ENCODE data around the gene EXPH5.
"Not testable (repeated sequence)": the region's sequence is repeated elsewhere in the genome, so short reads cannot be mapped to it uniquely, and the experiment has no call there.

Gene EXPH5, protein sequence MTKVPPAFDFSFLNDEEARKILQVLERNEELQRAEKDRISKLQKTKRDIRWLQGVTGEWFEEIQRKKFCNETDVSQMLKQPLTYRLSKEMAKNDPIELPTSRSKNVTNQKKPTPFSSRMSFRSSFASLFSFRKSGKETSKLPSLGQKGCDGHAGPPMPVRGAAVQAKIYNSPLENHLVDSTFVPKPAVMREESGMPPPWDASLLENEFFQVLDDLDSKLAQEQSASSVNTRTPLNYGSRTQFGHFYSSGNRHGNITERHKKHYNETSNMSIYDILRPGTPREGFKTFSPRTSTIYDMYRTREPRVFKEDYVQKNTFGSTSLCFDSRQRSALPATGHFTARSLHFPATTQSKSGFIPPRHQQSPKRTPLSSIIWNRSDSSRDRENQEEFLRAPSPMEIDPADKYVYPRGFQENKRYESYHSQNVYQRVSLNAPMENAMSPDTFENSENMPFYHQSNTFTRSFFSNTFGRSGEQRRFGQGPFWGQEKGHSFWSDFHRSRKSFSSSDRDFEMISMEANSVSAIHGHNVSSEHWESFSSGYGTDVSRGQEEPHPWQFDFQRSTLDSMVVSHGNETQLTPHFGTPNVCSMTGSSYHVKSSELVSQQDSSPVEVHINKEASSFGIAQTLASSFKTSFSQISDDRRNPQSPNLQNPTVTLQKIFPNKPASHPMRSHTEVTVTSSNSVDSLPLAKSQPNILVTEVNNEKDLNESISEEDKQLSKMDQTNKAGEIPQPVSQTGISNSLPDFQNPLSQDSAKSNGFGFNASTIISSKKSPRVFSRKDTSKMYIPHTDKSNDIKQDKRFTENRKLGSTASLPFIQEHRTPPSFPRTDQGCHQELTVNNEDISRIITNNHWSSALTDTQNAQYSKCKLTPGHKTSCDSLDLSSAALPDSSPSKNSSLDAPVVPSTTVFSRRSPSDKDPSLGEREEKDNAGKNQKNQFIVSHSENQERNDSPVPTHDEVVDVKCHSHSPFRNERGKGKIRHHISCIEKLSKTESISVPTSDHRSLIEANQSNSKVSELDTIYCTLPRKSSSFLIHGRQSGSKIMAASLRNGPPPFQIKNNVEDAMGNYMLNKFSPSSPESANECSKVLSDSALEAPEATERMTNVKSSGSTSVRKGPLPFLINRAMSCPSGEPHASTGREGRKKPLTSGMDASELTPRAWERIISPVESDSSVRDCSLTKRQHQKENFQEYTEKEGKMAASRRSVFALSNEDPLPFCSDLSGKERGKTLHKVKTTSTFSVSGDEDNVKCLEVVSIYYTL (N-terminal part only)

DNA sequence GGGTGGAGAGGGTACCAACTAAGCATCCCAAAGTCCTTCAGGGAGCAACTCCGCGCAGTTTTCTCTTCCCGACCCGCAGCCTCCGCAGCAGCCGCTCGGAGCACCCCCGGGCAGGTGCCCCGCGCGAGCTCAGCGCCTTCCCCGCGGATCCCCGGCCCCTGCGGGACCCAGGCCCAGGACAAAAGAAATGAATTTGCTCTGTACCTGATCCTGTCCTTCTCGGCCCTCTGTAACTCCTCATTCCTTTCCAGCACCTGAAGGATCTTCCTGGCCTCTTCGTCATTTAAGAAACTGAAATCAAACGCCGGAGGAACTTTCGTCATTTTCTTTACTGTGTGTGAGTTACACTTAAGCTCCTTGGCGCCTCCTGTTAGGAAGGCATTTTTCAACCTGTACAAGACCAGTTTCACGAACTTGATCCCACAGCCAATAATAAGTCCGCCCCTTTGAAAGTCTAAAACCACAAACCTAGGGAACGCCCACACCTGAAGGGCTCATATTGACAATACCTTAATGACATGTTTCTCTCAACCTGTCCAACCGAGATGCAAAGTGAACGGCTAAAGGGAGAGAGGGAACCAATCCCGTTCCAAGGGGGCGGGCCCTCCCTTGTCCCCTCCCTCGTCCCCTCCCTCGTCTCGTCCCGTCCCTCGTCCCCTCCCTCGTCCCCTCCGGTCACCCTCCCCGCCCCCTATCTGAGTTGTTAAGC lies at the start of gene EXPH5:
TSS of gene EXPH5 (minus strand) at position 555 of the 709 bp plus-strand sequence. CDS start at position 323, 232 bp downstream.
- DNase-seq (ENCODE audit: low read depth, low spot score) = peak; percentile 50

DNA sequence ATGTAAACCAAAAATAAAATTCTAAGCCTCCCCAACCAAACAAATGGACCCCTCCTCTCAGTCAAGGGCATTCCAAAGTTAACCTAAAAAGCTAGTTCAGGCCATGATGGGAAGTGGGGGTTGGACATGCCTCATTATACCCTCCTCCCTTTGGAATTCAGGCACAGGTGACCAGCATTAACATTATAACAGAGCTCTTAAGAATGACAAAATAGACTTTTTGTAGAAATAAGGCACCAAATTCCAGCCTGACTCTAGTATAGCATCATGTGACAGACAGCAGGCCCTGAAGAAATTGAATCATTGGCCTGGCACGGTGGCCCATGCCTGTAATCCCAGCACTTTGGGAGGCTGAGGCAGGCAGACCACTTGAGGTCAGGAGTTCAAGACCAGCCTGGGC lies 48.2 kb upstream of the EXPH5 start:
- DNase-seq (ENCODE audit: low read depth, low spot score) = not testable (repeated sequence)

DNA sequence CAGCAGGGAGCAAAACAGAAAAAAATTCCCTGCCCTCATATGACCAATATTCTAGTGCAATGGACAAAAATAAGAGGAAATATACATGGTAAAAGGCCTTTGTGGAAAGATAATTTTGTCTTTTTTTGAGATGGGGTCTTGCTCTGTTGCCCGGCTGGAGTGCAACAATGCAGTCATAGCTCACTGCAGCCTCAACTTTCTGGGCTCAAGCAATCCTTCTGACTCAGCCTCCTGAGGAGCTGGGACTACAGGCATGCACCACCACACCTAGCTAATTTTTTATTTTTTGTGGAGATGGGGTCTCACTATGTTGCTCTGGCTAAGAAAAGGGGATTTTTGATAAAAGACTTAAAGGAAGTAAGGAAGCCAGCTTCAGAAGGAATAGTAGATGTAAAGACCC lies 45.6 kb upstream of the EXPH5 start:
- DNase-seq (ENCODE audit: low read depth, low spot score) = no peak

DNA sequence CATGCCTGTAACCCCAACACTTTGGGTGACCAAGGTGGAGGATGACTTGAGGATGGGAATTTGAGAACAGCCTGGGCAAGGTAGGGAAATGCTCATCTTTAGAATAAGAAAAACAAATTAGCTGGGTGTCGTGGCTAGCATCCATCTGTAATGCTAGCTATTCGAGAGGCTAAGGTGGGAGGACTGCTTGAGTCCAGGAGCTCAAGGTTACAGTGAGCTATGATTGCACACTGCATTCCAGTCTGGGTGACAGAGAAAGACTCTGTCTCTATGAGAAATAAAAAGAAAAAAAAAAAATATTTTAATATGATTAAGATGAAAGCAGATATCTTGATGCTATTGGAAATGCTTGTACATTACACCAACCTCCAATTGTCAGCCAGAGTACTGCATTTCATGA lies 42.7 kb upstream of the EXPH5 start:
- DNase-seq (ENCODE audit: low read depth, low spot score) = no peak

DNA sequence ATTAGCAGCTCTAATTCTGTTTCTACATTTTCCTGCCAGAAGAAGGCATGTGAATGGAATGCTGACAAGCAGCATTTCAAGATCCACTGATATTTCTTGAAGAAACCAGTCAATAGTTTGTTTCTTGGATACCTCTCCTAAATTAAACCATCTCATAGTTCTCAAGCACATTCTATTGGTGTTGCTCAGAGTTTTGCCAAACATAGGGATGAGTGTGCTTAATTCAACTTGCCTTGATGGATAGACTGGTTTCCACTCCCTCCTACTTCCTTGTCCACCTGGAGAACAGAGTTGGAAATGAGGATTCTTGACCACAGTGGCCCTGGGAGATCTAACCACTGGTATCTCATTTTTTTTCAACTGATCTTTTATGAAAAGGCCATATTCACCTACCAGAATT lies 41.5 kb upstream of the EXPH5 start:
- DNase-seq (ENCODE audit: low read depth, low spot score) = no peak

DNA sequence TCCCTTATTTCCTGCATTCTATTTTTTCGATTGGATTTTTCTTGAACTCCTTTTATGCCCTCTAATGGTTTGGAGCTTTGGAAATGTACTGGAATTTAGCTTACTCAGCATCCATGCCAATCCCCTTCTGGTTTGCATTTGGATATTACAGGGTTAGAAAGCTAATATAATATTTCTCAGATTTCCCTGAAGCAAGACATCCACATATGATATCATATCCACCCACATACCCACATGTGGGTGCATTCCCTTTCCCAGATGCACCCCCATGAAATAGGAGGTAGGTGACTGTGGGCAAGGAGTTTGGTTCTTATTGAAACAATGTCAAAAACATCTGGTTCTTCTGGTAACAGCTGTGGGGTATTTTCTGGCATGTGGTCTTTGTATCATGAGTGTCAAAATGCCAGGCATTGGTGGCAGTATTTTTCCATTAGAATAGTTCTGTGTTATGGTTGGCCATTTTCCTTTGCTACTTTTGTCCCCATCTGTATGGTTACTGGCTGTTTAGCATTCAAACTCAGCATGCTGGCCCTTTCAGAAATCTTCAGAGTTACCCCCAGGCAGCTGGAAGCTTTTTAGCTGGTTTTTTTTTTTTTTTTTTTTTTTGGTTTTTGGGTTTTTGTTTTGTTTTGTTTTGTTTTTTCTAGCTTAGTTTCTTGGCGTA lies 38.6 kb upstream of the EXPH5 start:
- DNase-seq (ENCODE audit: low read depth, low spot score) = no peak

DNA sequence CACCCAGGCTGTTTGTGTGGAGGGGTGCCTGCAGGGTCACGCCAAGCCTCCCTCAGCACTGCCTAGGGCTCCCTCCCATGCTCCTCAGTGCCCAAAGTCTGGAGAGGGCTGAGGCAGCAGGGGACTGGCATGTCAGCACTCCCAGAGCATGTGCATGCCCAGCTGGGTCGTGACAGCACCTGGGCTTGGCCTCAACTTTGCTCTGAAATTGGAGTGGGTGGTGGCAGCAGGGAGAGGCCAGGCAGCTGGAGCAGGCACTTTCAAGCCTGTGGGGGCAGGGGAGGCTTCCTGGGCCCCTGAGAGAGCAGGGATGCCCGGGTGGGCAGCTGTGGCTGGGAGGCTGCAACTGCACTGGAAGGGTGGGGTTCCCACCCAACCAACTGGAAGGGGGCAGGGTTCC lies 35.7 kb upstream of the EXPH5 start:
- DNase-seq (ENCODE audit: low read depth, low spot score) = no peak

DNA sequence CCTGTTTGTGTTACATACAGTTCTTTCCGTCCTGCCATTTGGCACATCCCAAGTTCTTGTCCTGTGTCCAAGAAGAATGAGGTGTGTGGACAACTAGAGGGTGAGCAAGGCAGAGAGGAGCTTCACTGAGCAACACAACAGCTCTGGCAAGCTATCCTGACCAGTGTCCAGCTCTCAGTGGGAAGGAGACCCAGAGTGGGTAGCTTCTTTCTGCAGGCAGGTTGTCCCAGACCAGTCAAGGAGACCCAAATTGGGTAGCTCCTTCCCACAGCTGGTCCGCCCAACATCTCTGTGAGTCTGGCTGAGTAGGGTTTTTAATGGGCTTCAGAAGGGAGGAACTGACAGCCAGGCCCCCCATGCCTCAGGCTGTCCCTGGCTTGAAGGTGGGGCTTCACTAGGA lies 35.2 kb upstream of the EXPH5 start:
- DNase-seq (ENCODE audit: low read depth, low spot score) = no peak

DNA sequence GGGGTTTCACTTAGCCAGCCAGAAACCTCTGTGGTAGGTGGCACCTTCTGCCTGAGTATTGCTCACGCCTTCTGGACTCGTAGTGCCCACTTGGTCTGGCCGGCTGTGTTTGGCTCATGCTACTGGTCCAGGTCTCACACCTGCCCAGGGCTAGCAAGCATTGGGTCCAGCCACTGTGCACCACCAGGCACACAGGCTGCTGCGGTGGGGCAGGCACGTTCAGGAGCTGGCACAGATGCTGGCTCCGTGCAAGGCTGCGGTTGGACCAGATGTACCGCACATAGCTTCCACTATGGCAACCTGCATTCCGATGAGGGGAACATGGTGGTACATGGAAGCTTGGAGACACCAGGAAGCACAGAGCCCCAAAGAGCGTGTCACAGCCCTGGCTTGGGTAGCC lies 34.8 kb upstream of the EXPH5 start:
- no peak for DNase-seq (ENCODE audit: low read depth, low spot score)

DNA sequence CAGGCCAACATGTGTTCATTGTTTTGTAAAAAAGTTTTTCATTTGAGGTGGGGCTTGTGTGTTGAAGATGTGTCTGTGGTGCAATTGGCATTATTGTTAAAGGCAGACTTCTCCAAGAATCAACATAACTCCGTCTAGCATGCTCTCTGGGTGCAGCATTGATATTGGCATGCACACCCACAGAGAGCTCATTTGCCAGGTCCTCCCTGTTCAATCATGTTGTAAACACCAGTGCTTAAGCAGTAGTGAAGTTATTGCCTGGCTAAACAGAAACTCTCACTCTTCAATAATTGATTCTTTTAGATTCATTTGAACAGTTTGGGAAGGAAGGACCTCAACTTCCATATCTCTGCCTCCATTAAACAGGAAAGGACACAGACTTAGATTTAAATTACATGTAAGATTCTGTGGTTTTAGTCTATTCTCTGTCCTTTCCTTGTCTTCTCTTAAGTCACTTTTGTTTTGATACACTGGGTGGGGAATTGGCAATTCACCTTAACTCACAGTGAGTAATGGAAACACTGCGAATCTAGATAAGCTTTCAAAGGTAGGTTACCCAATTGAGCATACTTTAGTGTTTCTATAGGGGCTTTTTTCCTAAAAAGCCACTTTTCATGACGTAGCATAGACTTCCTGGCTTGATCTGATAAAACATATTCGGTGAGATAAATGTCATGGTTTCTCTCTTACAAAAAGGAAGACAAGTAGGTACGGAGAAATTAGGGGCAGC lies 30.8 kb upstream of the EXPH5 start:
- no peak for DNase-seq (ENCODE audit: low read depth, low spot score)

DNA sequence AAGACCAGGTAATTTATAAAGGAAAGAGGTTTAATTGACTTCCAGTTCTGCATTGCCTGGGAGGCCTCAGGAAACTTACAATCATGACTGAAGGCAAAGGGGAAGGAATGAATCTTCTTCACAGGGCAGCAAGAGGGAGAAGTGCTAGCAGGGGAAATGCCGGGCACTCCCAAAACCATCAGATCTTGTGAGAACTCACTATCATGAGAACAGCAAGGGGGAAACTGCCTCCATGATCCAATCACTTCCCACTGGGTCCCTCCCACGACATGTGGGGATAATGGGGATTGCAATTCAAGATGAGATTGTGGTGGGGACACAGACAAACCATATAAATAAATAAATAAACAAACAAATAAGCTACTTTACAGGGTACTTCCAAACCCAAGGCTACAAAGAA lies 28.8 kb upstream of the EXPH5 start:
- DNase-seq (ENCODE audit: low read depth, low spot score) = no peak

DNA sequence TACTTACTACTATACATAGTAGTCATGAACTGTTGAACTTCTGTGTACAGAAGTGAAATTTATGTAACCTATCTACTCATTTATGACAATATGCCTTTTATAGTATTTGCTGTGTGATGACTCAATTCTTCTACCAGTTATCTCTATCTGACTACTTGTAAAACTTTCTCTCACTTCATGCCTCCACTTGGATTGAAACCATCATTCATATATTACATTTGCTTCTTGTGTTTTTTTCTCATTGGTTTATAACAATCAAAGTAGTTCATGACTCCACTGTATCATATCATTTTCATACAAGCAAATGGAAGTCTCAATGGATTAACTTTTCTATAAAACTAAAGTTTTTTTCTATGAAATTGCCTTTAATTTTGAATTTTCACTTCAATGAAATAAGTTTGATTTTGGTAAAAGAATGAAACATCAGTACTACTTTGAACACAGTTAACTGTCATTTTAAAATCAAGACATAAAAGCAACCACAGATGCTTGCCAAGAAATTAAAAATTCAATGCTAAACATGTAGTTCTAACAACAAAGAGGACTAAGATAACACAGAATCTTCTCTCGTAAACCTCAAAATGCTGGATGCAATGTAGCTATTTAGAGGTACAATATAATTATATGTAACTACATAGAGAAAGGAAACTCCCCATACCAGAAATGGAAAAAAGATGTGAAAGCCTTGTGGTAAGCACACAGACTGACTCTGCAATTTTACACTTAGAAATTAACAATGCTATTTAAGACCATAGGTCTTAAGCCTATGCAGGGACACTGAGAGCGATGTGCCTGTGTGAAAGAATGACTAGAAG lies 27.6 kb upstream of the EXPH5 start:
- DNase-seq (ENCODE audit: low read depth, low spot score) = no peak

DNA sequence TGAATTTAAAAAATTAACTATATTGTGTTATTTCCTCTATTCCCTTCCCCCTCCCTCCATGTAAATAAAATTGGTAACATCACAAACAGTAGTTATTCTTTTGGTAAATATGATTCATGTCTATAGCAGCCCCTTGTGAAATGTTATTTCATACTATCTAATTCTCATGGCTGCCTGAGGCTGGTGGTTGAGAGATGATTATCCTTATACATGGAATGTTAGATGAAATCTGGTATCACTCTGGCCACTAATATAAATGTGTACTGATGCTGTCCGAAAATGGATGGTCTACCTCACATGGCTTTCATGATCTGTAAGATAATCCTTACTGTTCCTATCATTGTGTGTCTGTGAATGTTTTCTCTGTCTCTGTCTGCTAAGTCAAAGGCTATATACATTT lies 25.0 kb upstream of the EXPH5 start:
- DNase-seq (ENCODE audit: low read depth, low spot score) = no peak

DNA sequence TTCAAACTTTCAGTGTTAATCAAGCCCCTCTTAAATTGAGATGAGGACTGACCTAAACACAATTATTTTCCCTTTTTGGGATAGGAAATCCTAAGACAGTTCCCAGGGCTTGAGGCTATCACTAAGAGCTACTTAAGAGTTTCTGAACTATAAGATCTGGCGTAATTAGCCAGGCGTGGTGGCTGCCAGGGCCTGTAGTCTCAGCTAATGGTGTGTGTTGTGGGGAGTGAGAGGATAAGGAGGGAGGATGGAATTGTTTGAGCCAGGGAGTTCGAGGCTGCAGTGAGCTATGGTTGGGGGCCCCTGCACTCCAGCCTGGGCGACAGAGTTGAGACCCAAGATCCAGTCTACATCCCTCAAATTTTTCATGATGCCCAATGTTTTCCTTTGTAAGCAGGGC lies 23.5 kb upstream of the EXPH5 start:
- no peak for DNase-seq (ENCODE audit: low read depth, low spot score)

DNA sequence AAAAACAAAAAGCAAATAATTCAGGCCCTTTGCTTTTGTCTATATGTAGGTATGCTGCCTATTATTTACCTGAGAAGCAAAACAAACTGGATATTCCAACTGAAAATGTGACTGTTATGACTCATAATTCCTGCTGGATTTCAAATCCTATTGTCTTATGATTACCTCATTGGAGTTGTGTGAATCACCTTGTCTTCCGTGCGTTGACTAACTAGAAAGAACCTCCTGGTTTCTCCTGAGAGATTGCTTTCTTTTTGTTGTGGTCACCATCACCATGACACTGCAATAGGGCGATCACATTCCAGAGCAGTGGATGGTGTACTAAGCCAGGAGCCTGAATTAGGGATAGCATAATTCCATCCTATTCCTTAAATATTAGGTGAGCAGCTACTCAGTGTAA lies 23.0 kb upstream of the EXPH5 start:
- no peak for DNase-seq (ENCODE audit: low read depth, low spot score)

DNA sequence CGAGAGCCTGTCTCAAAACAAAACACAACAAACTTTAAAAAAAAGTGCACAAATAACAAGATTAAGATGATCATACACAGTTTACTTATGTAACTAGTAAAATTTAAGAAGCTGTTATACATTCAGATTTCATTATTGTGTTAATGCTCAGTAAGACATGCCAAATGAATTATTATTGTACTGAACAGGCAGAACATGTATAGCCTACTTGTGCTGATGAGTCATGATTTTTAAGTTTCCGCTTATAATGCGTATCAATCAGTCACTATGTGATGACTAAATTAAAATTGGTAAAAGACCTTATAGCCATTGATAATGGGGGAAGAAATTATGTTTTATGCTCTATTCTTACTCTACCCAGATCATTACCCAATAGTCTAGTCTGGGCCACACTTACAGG lies 20.5 kb upstream of the EXPH5 start:
- DNase-seq (ENCODE audit: low read depth, low spot score) = no peak

DNA sequence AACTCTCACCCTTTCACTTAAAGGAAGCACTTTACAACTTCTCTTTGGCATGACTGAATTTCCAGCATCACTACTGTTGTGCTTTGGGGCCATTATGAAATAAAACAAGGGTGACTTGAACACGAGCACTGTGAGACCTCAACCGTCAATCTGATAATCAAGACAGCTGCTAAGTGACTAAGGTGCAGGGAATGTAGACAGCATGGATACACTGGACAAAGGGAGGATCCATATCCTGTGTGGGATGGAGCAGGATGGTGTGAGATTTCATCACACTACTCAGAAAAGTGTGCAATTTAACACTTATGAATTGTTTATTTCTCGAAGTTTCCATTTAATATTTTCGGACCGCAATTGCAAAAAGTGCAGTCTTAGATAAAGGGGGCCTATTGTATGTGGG lies 16.1 kb upstream of the EXPH5 start:
- no peak for DNase-seq (ENCODE audit: low read depth, low spot score)

DNA sequence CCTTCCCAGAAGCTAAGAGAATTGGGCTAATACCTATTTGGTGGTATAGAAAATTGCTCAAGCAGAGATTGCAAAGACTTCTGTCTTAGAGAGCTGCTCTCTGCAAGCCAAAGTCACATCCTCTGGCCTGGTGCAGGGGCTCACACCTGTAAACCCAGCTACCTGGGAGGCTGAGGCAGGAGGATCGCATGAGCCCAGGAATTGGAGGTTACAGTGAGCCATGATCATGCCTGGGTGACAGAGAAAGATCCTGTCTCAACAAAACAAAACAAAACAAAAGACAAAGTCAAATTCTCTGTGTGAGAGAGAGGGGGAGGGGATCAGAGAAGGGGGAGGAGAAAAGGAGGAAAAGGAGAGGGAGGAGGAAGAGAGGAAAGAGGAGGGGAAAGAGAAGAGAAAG lies 15.0 kb upstream of the EXPH5 start:
- no peak for DNase-seq (ENCODE audit: low read depth, low spot score)

DNA sequence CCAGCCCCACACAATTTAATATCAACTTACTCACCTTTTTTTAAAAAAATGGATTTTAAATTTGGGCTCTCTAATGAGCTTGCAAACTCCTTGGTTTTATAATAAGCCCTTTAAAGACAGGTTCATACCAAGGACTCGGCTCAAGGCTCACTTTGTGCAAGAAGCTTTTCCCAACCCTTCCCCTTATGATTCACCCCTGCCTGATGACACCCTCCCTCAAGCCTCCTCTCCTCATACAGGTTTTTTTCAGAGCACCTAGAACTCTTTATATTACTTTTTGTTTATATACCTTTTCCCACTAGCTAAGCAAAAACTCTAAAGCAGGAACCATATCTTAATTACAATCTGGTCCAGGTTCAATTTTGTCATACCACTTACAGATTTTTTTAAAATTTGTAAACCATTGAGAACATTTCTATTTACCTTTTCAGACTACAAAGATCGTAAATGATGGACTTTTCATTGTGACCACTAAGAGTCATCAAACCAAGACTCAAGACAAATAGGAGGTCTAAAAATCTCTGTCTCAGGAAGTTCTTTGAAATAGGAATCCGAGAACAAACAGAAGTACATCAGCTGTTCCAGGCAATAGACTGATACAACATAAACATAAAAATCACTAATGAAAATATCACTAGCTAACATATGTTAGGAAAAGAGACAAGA lies 13.1 kb upstream of the EXPH5 start:
- DNase-seq (ENCODE audit: low read depth, low spot score) = no peak
